ENCODE results near the gene CEP97.
"Not testable (repeated sequence)": the region's sequence is repeated elsewhere in the genome, so short reads cannot be mapped to it uniquely, and the experiment has no call there.

GRCh38 chr3:101777745-101778281, 53.4 kb downstream of the CEP97 start:
- TF ChIP-seq CTCF (IDR thresholded peaks at IDR 0.05; ENCODE audit: poor library complexity); EZH2 (IDR thresholded peaks at IDR 0.05; ENCODE audit: borderline replicate concordance): not testable (repeated sequence)

All from hepatocyte (in vitro differentiated cells).